HCT116 (cell line): ENCODE data around the gene TRAF2. TPM values are rescaled to one million over a fixed set of nuclear protein-coding genes. Genes with fewer than 3 reads are reported as not detected.

Experiments used
- ATAC-seq: fragments of 200-7000 bp; cut with Tn5 transposase; 2 replicates; pipeline ENCODE4 v1.9.1; 2020; ENCODE audit warnings: mild to moderate bottlenecking, moderate library complexity
- BruUV-seq: library from RNA; stranded (reverse); fragments of 400-500 nt; replicated peaks from 2 replicates; lab custom pipeline; 2021; lab: Mats Ljungman, UMichigan
- CTCF ChIA-PET: fragments of 300-600 bp; sonication (Branson Sonifier 250); formaldehyde crosslinking; loops from one replicate; lab custom pipeline; 2021; ENCODE audit warnings: antibody characterized with exemption; lab: Charles Lee
- POLR2A ChIA-PET: fragments of 300-600, 350-600 bp; sonication (Branson Sonifier 250); formaldehyde crosslinking; loops from one replicate; lab custom pipeline; 2021; ENCODE audit warnings: antibody characterized with exemption; lab: Charles Lee
- RAD21 ChIA-PET, 2 experiments: fragments of 300-600 bp; sonication (Branson Sonifier 250); formaldehyde crosslinking; loops; one replicate each; lab custom pipeline; 2023; ENCODE audit warnings: low total read pairs in 2 of 2; ENCODE audit not compliant: uncharacterized antibody in 2 of 2, unreplicated experiment in 2 of 2, low non-redundant PET in 1 of 2; lab: Charles Lee
- DNase-seq: peaks from one replicate; pipeline ENCODE4 v3.0.0-alpha.2; 2010; ENCODE audit warnings: low read depth, low spot score
- H2AFZ ChIP-seq: fragments of 200-600 bp; shearing (Covaris generic), sonication (generic); 2 replicates; pipeline ENCODE4 v1.6.1; 2017; ENCODE audit warnings: low read depth, mixed run types, mixed read lengths, antibody characterized with exemption, low read length; ENCODE audit not compliant: poor library complexity, severe bottlenecking
- H3K27ac ChIP-seq: 2 replicates; pipeline ENCODE4 v1.5.1; 2012; ENCODE audit warnings: low read depth, low read length
- H3K27me3 ChIP-seq: fragments of 200-600 bp; sonication (generic); 2 replicates; pipeline ENCODE4 v1.6.1; 2016; ENCODE audit warnings: mixed run types, low read length, mixed read lengths; ENCODE audit not compliant: insufficient read depth
- H3K36me3 ChIP-seq, 2 experiments: fragments of 200-500 bp in 1 of 2; fragments of 200-600 bp in 1 of 2; sonication (Bioruptor generic) in 1 of 2; sonication (generic) in 1 of 2; 2 replicates each; pipeline versions ENCODE4 v1.5.1 to v1.6.1; 2014 to 2016; ENCODE audit warnings: low read length in 2 of 2, inconsistent platforms in 1 of 2, mixed read lengths in 1 of 2, mixed run types in 1 of 2; ENCODE audit not compliant: insufficient read depth in 2 of 2, control insufficient read depth in 1 of 2
- H3K4me1 ChIP-seq, 2 experiments: fragments of 200-600 bp in 1 of 2; sonication (generic) in 1 of 2; 2 replicates each; pipeline versions ENCODE4 v1.5.1 to v1.6.1; 2012 to 2017; ENCODE audit warnings: low read length in 2 of 2, inconsistent platforms in 1 of 2, mild to moderate bottlenecking in 1 of 2, mixed read lengths in 1 of 2, mixed run types in 1 of 2, moderate library complexity in 1 of 2; ENCODE audit not compliant: insufficient read depth in 2 of 2, control insufficient read depth in 1 of 2
- H3K4me2 ChIP-seq: fragments of 200-600 bp; sonication (generic); 2 replicates; pipeline ENCODE4 v1.6.1; 2017; ENCODE audit warnings: mixed run types, low read length, mixed read lengths
- H3K4me3 ChIP-seq, 2 experiments: fragments of 200-600 bp in 1 of 2; sonication (generic) in 1 of 2; replicated peaks in 1 of 2; 2 replicates each; pipeline ENCODE4 v1.5.1; 2011 to 2016; ENCODE audit warnings: low read length in 2 of 2, control low read depth in 1 of 2, low read depth in 1 of 2, mild to moderate bottlenecking in 1 of 2, mixed read lengths in 1 of 2, mixed run types in 1 of 2
- H3K79me2 ChIP-seq: fragments of 200-600 bp; sonication (generic); 2 replicates; pipeline ENCODE4 v1.6.1; 2017; ENCODE audit warnings: mild to moderate bottlenecking, mixed run types, low read length, moderate library complexity, mixed read lengths; ENCODE audit not compliant: insufficient read depth
- H3K9ac ChIP-seq: fragments of 200-600 bp; sonication (generic); 2 replicates; pipeline ENCODE4 v1.6.1; 2016; ENCODE audit warnings: low read length, mixed read lengths
- H3K9me2 ChIP-seq: fragments of 200-600 bp; sonication (generic), shearing (Covaris generic); 2 replicates; pipeline ENCODE4 v1.6.1; 2017; ENCODE audit warnings: mixed run types, mild to moderate bottlenecking, moderate library complexity; ENCODE audit not compliant: insufficient read depth
- H3K9me3 ChIP-seq, 2 experiments: fragments of 200-500 bp in 1 of 2; fragments of 200-600 bp in 1 of 2; sonication (Bioruptor generic) in 1 of 2; sonication (generic) in 1 of 2; 2 replicates each; pipeline ENCODE4 v1.6.1; 2014 to 2017; ENCODE audit warnings: low read length in 2 of 2, mixed read lengths in 2 of 2, inconsistent platforms in 1 of 2, low read depth in 1 of 2, mild to moderate bottlenecking in 1 of 2, mixed run types in 1 of 2, moderate library complexity in 1 of 2; ENCODE audit not compliant: control insufficient read depth in 1 of 2, insufficient read depth in 1 of 2
- H4K20me1 ChIP-seq: fragments of 200-600 bp; sonication (generic), shearing (Covaris generic); 2 replicates; pipeline ENCODE4 v1.6.1; 2017; ENCODE audit warnings: mixed run types, mild to moderate bottlenecking, moderate library complexity; ENCODE audit not compliant: insufficient read depth
- ATF3 ChIP-seq: IDR thresholded peaks from 2 replicates; pipeline ENCODE4 v1.6.1; 2012
- CBX3 ChIP-seq: IDR thresholded peaks from 2 replicates; pipeline ENCODE4 v1.6.1; 2012; ENCODE audit warnings: low read depth
- CEBPB ChIP-seq: IDR thresholded peaks from 2 replicates; pipeline ENCODE4 v1.6.1; 2012; ENCODE audit warnings: low read depth
- CTCF ChIP-seq, 3 experiments: fragments of 200-600 bp in 1 of 3; sonication (generic) in 1 of 3; IDR thresholded peaks in 2 of 3; conservative IDR thresholded peaks in 1 of 3; 2 replicates each; pipeline ENCODE4 v1.5.1; 2012 to 2017; ENCODE audit warnings: low read depth in 2 of 3, low read length in 2 of 3, antibody characterized with exemption in 1 of 3, borderline replicate concordance in 1 of 3, control low read depth in 1 of 3, mild to moderate bottlenecking in 1 of 3, mixed read lengths in 1 of 3, mixed run types in 1 of 3, moderate library complexity in 1 of 3; ENCODE audit not compliant: insufficient read depth in 1 of 3
- EGR1 ChIP-seq: IDR thresholded peaks from 2 replicates; pipeline ENCODE4 v1.6.1; 2012; ENCODE audit warnings: low read depth
- ELF1 ChIP-seq: IDR thresholded peaks from 2 replicates; pipeline ENCODE4 v1.6.1; 2012; ENCODE audit warnings: low read depth, borderline replicate concordance
- FOSL1 ChIP-seq: IDR thresholded peaks from 2 replicates; pipeline ENCODE4 v1.6.1; 2012; ENCODE audit warnings: low read depth
- JUND ChIP-seq: IDR thresholded peaks from 2 replicates; pipeline ENCODE4 v1.6.1; 2012
- RAD21 ChIP-seq: IDR thresholded peaks from 2 replicates; pipeline ENCODE4 v1.6.1; 2012; ENCODE audit warnings: low read depth, mild to moderate bottlenecking
- REST ChIP-seq: IDR thresholded peaks from 2 replicates; pipeline ENCODE4 v1.6.1; 2012; ENCODE audit warnings: low read depth
- SIN3A ChIP-seq: IDR thresholded peaks from 2 replicates; pipeline ENCODE4 v1.6.1; 2012; ENCODE audit warnings: low read depth
- SP1 ChIP-seq: IDR thresholded peaks from 2 replicates; pipeline ENCODE4 v1.6.1; 2012; ENCODE audit warnings: low read depth
- SRF ChIP-seq: IDR thresholded peaks from 2 replicates; pipeline ENCODE4 v1.6.1; 2012; ENCODE audit warnings: low read depth
- TCF7L2 ChIP-seq: IDR thresholded peaks from 2 replicates; pipeline ENCODE4 v1.7.0; 2011; ENCODE audit warnings: borderline replicate concordance, inconsistent platforms; ENCODE audit not compliant: insufficient read depth, insufficient read length; ENCODE audit errors: extremely low read depth
- ZBTB33 ChIP-seq: IDR thresholded peaks from 2 replicates; pipeline ENCODE4 v1.6.1; 2011; ENCODE audit warnings: mild to moderate bottlenecking, low read length, moderate library complexity; ENCODE audit not compliant: insufficient replicate concordance; ENCODE audit errors: extremely low read depth
- ZFX ChIP-seq: fragments of 450-650 bp; IDR thresholded peaks from 2 replicates; pipeline ENCODE4 v1.6.1; 2017
- ZNF274 ChIP-seq: fragments of 200-500 bp; sonication (Bioruptor generic); IDR thresholded peaks from 2 replicates; pipeline ENCODE4 v1.6.1; 2014; ENCODE audit warnings: mild to moderate bottlenecking, low read depth, low read length, inconsistent platforms
- intact Hi-C: fragments of 100-400 bp; cut with micrococcal nuclease; formaldehyde crosslinking; loops from 2 replicates; pipeline ENCODE4 v1.10.0; 2022
- total RNA-seq: library from RNA; stranded (reverse); gene quantifications from one replicate; pipeline ENCODE4 v1.2.1, GENCODE V29; 2021; ENCODE audit not compliant: unreplicated experiment

The TRAF2 gene
- total RNA-seq, 1 experiment from 2014 or later = 28.4 TPM

GRCh38 chr9:136927343-136928271, 41.3 kb downstream of the TRAF2 start:
- Histone ChIP-seq H4K20me1 (no peaks in the 10 kb centered on the region), H3K4me3 (no peak overlapping the region), H3K4me2 (no peak overlapping the region), H3K9me3 (no peaks in the 10 kb centered on the region), H3K79me2 (no peaks in the 10 kb centered on the region), H3K9ac (no peak overlapping the region), H3K4me1 (no peaks in the 10 kb centered on the region), H2AFZ (no peak overlapping the region), H3K27ac (no peak overlapping the region), H3K36me3 (peaks cover 3 to 26% of the 10 kb centered on the region in 2 experiments; a peak in 2 of 4 replicates), H3K9me2 (no peaks in the 10 kb centered on the region), H3K27me3 (no peaks in the 10 kb centered on the region)
- TF ChIP-seq SRF (no peak), CBX3 (no peak), TCF7L2 (no peak), CEBPB (no peak), SP1 (no peak), ZBTB33 (no peak), RAD21 (no peak), ATF3 (no peak), ZNF274 (no peak), REST (no peak), JUND (no peak), ZFX (no peak), EGR1 (no peak), FOSL1 (no peak), ELF1 (no peak), CTCF (IDR thresholded peaks at IDR 0.05 in 2 of 3, conservative IDR thresholded peaks at IDR 0.05 in 1 of 3; ENCODE audit: borderline replicate concordance in 1 of 3, insufficient read depth in 1 of 3, low read depth in 2 of 3, low read length in 2 of 3) (no peak), SIN3A (no peak)
- intact Hi-C loops = no loop called here
- ChIA-PET CTCF (no interaction called here), POLR2A (no interaction called here), RAD21 (no interaction called here)
- ATAC-seq = no peak
- no peak for DNase-seq
- TSS peak; percentile 27 for BruUV-seq
